Esophagus muscularis mucosa (tissue), 4 donors: ENCODE results near the gene SNX9. TPM values are rescaled to one million over a fixed set of nuclear protein-coding genes. Genes with fewer than 3 reads are reported as not detected.
"Not testable (repeated sequence)": the region's sequence is repeated elsewhere in the genome, so short reads cannot be mapped to it uniquely, and the experiment has no call there.

Experiments
- DNase-seq: peaks from one replicate; pipeline ENCODE4 v3.0.0-alpha.2; 2017; ENCODE audit errors: extremely low spot score
- H3K27ac ChIP-seq, 4 donors: fragments of 200-600 bp; sonication (generic); replicated peaks in 1 of 4; 1 replicate in 3 of 4; 2 replicates in 1 of 4; pipeline ENCODE4 v1.5.1; 2016 to 2019; ENCODE audit warnings: mild to moderate bottlenecking in 1 of 4
- H3K27me3 ChIP-seq, 4 donors: fragments of 200-600 bp; sonication (generic); one replicate each; pipeline versions ENCODE4 v1.5.1 to v1.6.0; 2016 to 2019
- H3K36me3 ChIP-seq, 4 donors: fragments of 200-600 bp; sonication (generic); one replicate each; pipeline ENCODE4 v1.5.1; 2016 to 2019
- H3K4me1 ChIP-seq, 4 donors: fragments of 200-600 bp; sonication (generic); one replicate each; pipeline ENCODE4 v1.5.1; 2016 to 2019
- H3K4me3 ChIP-seq, 4 donors: fragments of 200-600 bp; sonication (generic); 1 replicate in 2 of 4; 2 replicates in 2 of 4; pipeline ENCODE4 v1.5.1; 2016 to 2019; ENCODE audit warnings: mild to moderate bottlenecking in 4 of 4, moderate library complexity in 1 of 4
- H3K9me3 ChIP-seq, 4 donors: fragments of 200-600 bp; sonication (generic); 1 replicate in 3 of 4; 2 replicates in 1 of 4; pipeline ENCODE4 v1.5.1; 2016 to 2019
- CTCF ChIP-seq, 3 experiments: fragments of 200-600 bp in 2 of 3; fragments of 450-650 bp in 1 of 3; sonication (generic) in 2 of 3; IDR thresholded peaks; one replicate each; pipeline ENCODE4 v1.5.1; 2017 to 2019; ENCODE audit warnings: antibody characterized with exemption in 3 of 3, mild to moderate bottlenecking in 2 of 3, moderate library complexity in 1 of 3
- EP300 ChIP-seq: sonication (generic); formaldehyde crosslinking; IDR thresholded peaks from one replicate; pipeline ENCODE4 v1.6.1; 2017; ENCODE audit warnings: antibody characterized with exemption
- POLR2A ChIP-seq: fragments of 450-650 bp; IDR thresholded peaks from one replicate; pipeline ENCODE4 v1.6.1; 2017; ENCODE audit warnings: antibody characterized with exemption, moderate library complexity, mild to moderate bottlenecking, low read depth
- POLR2AphosphoS5 ChIP-seq, 2 donors: sonication (generic); formaldehyde crosslinking; IDR thresholded peaks; one replicate each; pipeline ENCODE4 v1.6.1; 2017; ENCODE audit warnings: antibody characterized with exemption in 2 of 2
- WGBS: methylation state at CpG from one replicate; pipeline ENCODE4 v1.1.5; 2018; 5-methylcytosine and 5-hydroxymethylcytosine counted together
- intact Hi-C: fragments of 100-400 bp; cut with DNase I; formaldehyde crosslinking; loops from one replicate; pipeline ENCODE4 v1.15.1; 2023
- total RNA-seq, 4 donors: library from RNA; depleted of rRNA; stranded (reverse); fragments of >200 nt; gene quantifications; one replicate each; pipeline versions ENCODE4 v1.1.0 to v1.2.1, GENCODE V29; 2016

Gene SNX9
- total RNA-seq, 4 donors from 2014 or later: 78.1 to 94.7 (median 85.1) TPM

- Histone ChIP-seq H3K27ac (no peak overlapping the region), H3K4me1 (peaks cover 0 to 3% (median 0%) of the 10 kb centered on the region in 4 donors), H3K4me3 (no peak overlapping the region), H3K9me3 (peaks cover 0 to 19% (median 10%) of the 10 kb centered on the region in 4 donors), H3K27me3 (no peaks in the 10 kb centered on the region), H3K36me3 (peaks cover 17 to 46% (median 37%) of the 10 kb centered on the region in 4 donors)
- WGBS: 65% methylated on average over 5 of the region's 5 CpGs
- TF ChIP-seq CTCF (IDR thresholded peaks at IDR 0.05) (peak in 2 of 3 experiments; percentile 11 to 47), EP300 (no peak), POLR2AphosphoS5 (IDR thresholded peaks at IDR 0.05) (peak in 1 of 2 donors; percentile 14)
- peak; percentile 89 for DNase-seq
- intact Hi-C loops: no loop called here
Observed at GRCh38 chr6:157946865-157947532, 124.0 kb downstream of the SNX9 start.

GRCh38 chr6:157950899-157951298, 127.9 kb downstream of the SNX9 start:
- H3K36me3 ChIP-seq, H3K4me3 ChIP-seq, H3K27ac ChIP-seq, H3K27me3 ChIP-seq, intact Hi-C loops, DNase-seq: not testable (repeated sequence)
- H3K4me1 ChIP-seq: peaks cover 0 to 15% (median 14%) of the 10 kb centered on the region in 4 donors
- 93% methylated on average over 1 of the region's 1 CpG for WGBS
- peaks cover 0 to 19% (median 10%) of the 10 kb centered on the region in 4 donors for H3K9me3 ChIP-seq

- WGBS: 93% methylated on average over 9 of the region's 9 CpGs
- H3K4me3 ChIP-seq: no peak overlapping the region
- no peak overlapping the region for H3K27ac ChIP-seq
- TF ChIP-seq POLR2A (no peak), CTCF (IDR thresholded peaks at IDR 0.05) (no peak), POLR2AphosphoS5 (IDR thresholded peaks at IDR 0.05) (no peak), EP300 (no peak)
- H3K4me1 ChIP-seq: peaks cover 0 to 15% (median 14%) of the 10 kb centered on the region in 4 donors
- intact Hi-C loops: no loop called here
- DNase-seq: no peak
- H3K9me3 ChIP-seq: peaks cover 0 to 19% (median 10%) of the 10 kb centered on the region in 4 donors
- no peaks in the 10 kb centered on the region for H3K27me3 ChIP-seq
- H3K36me3 ChIP-seq: no peaks in the 10 kb centered on the region
Observed at GRCh38 chr6:157951828-157952227, 128.8 kb downstream of the SNX9 start.

- intact Hi-C loops: no loop called here
- peaks cover 0 to 25% (median 14%) of the 10 kb centered on the region in 4 donors for H3K9me3 ChIP-seq
- no peak for DNase-seq
- H3K27me3 ChIP-seq: no peaks in the 10 kb centered on the region
- H3K4me1 ChIP-seq: peaks cover 0 to 15% (median 12%) of the 10 kb centered on the region in 4 donors
- no peak for TF ChIP-seq POLR2AphosphoS5 (IDR thresholded peaks at IDR 0.05)
- TF ChIP-seq CTCF (IDR thresholded peaks at IDR 0.05): no peak
- TF ChIP-seq POLR2A: no peak
- no peak for TF ChIP-seq EP300
- 85% methylated on average over 7 of the region's 7 CpGs for WGBS
- H3K36me3 ChIP-seq: no peaks in the 10 kb centered on the region
- no peak overlapping the region for H3K27ac ChIP-seq
- H3K4me3 ChIP-seq: no peak overlapping the region
Observed at GRCh38 chr6:157952861-157953351, 129.9 kb downstream of the SNX9 start.

GRCh38 chr6:157953580-157954091, 130.6 kb downstream of the SNX9 start:
- H3K27me3 ChIP-seq: no peaks in the 10 kb centered on the region
- no peaks in the 10 kb centered on the region for H3K36me3 ChIP-seq
- TF ChIP-seq POLR2AphosphoS5 (IDR thresholded peaks at IDR 0.05) (no peak), EP300 (no peak), POLR2A (no peak), CTCF (IDR thresholded peaks at IDR 0.05) (no peak)
- H3K4me1 ChIP-seq: peaks cover 0 to 15% (median 12%) of the 10 kb centered on the region in 4 donors
- H3K4me3 ChIP-seq: peak overlapping the region; percentile 26 to 49 (median 44)
- peaks cover 0 to 32% (median 21%) of the 10 kb centered on the region in 4 donors for H3K9me3 ChIP-seq
- H3K27ac ChIP-seq: peak overlapping the region; percentile 2 to 32 (median 24)
- intact Hi-C loops: no loop called here
- DNase-seq: no peak
- 56% methylated on average over 3 of the region's 7 CpGs for WGBS
